Fibroblast of villous mesenchyme (primary cell): ENCODE results near the gene ATAD1. TPM values are rescaled to one million over a fixed set of nuclear protein-coding genes. Genes with fewer than 3 reads are reported as not detected.
A peak's percentile ranks its signal among the peaks of the same experiment; 100 is the strongest.

Experiments
- DNase-seq: peaks from one replicate; pipeline ENCODE4 v3.0.0-alpha.2; 2010; ENCODE audit warnings: low read depth
- H3K4me3 ChIP-seq: 2 replicates; pipeline ENCODE4 v1.5.1; 2011; ENCODE audit warnings: low read depth, mild to moderate bottlenecking, low read length
- CTCF ChIP-seq: IDR thresholded peaks from 2 replicates; pipeline ENCODE4 v1.5.1; 2012; ENCODE audit warnings: low read depth, mild to moderate bottlenecking, low read length; ENCODE audit not compliant: insufficient read depth
- total RNA-seq: library from RNA; depleted of rRNA; stranded (reverse); fragments of >200 nt; gene quantifications from 2 replicates; pipeline ENCODE4 v1.2.3, GENCODE V29; 2012

ATAD1 gene
- total RNA-seq, 1 donor = 51.8 TPM

GRCh38 chr10:87713707-87714106 is 104.3 kb downstream of the ATAD1 start:
- H3K4me3 ChIP-seq = no peak overlapping the region
- TF ChIP-seq CTCF = no peak
- no peak for DNase-seq

GRCh38 chr10:87712913-87713616 is 105.0 kb downstream of the ATAD1 start:
- H3K4me3 ChIP-seq = no peak overlapping the region
- TF ChIP-seq CTCF = no peak
- no peak for DNase-seq

- no peak for TF ChIP-seq CTCF
These were observed 110.8 kb downstream of the ATAD1 start for GRCh38 chr10:87707254-87707653.

GRCh38 chr10:87706731-87707130 is 111.3 kb downstream of the ATAD1 start:
- no peak for DNase-seq
- no peak for TF ChIP-seq CTCF

More at GRCh38 chr10:87707254-87707653, 110.8 kb downstream of the ATAD1 start:
- no peak overlapping the region for H3K4me3 ChIP-seq
- DNase-seq = no peak

GRCh38 chr10:87705339-87705738 is 112.7 kb downstream of the ATAD1 start:
- TF ChIP-seq CTCF = no peak
- peak; percentile 80 for DNase-seq
- no peak overlapping the region for H3K4me3 ChIP-seq

More at GRCh38 chr10:87706731-87707130, 111.3 kb downstream of the ATAD1 start:
- no peak overlapping the region for H3K4me3 ChIP-seq

- no peak for TF ChIP-seq CTCF
- no peak for DNase-seq
These were observed 114.3 kb downstream of the ATAD1 start for GRCh38 chr10:87703771-87704170.

GRCh38 chr10:87702973-87703294 is 115.1 kb downstream of the ATAD1 start:
- H3K4me3 ChIP-seq = no peak overlapping the region
- no peak for TF ChIP-seq CTCF
- DNase-seq = no peak

More at GRCh38 chr10:87703771-87704170, 114.3 kb downstream of the ATAD1 start:
- no peak overlapping the region for H3K4me3 ChIP-seq
